ENCODE results near the gene MX1. TPM values are rescaled to one million over a fixed set of nuclear protein-coding genes. Genes with fewer than 3 reads are reported as not detected.

MX1 gene
- total RNA-seq, 1 donor from 2014 or later: 420 TPM

DNA sequence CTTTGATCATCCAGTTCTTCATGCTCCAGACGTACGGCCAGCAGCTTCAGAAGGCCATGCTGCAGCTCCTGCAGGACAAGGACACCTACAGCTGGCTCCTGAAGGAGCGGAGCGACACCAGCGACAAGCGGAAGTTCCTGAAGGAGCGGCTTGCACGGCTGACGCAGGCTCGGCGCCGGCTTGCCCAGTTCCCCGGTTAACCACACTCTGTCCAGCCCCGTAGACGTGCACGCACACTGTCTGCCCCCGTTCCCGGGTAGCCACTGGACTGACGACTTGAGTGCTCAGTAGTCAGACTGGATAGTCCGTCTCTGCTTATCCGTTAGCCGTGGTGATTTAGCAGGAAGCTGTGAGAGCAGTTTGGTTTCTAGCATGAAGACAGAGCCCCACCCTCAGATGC, 32.5 kb downstream of the MX1 start:
- Mint-ChIP-seq H3K4me3 (ENCODE audit: unreplicated experiment) (no peak overlapping the region), H3K27me3 (ENCODE audit: low read depth, unreplicated experiment) (no peaks in the 10 kb centered on the region), H3K9me3 (ENCODE audit: unreplicated experiment) (peaks cover under 1% of the 10 kb centered on the region), H3K4me1 (ENCODE audit: low read depth, unreplicated experiment) (peaks cover 33% of the 10 kb centered on the region), H3K36me3 (ENCODE audit: low read depth, unreplicated experiment) (peaks cover 27% of the 10 kb centered on the region), H3K27ac (ENCODE audit: unreplicated experiment) (peak overlapping the region; percentile 13)
- no peaks in the 10 kb centered on the region for H3K9me3 ChIP-seq (ENCODE audit: insufficient read depth, low read depth, low read length)
- H3K27ac ChIP-seq (ENCODE audit: low read depth, low read length): no peak overlapping the region
- no peak overlapping the region for H3K4me3 ChIP-seq (ENCODE audit: insufficient read depth, low read depth, low read length)
- H4K20me1 ChIP-seq (ENCODE audit: insufficient read depth, low read length): no peaks in the 10 kb centered on the region
- H3K4me2 ChIP-seq (ENCODE audit: low read length): no peak overlapping the region
- H3K27me3 ChIP-seq (ENCODE audit: insufficient read depth, low read length): no peaks in the 10 kb centered on the region
- H3K9ac ChIP-seq (ENCODE audit: low read length): no peak overlapping the region
- no peak for FAIRE-seq
- no peaks in the 10 kb centered on the region for H3K4me1 ChIP-seq (ENCODE audit: insufficient read depth, low read length)
- no peak for TF ChIP-seq EZH2 (IDR thresholded peaks at IDR 0.05; ENCODE audit: insufficient read depth, low read length)
- TF ChIP-seq, protein P1, sequence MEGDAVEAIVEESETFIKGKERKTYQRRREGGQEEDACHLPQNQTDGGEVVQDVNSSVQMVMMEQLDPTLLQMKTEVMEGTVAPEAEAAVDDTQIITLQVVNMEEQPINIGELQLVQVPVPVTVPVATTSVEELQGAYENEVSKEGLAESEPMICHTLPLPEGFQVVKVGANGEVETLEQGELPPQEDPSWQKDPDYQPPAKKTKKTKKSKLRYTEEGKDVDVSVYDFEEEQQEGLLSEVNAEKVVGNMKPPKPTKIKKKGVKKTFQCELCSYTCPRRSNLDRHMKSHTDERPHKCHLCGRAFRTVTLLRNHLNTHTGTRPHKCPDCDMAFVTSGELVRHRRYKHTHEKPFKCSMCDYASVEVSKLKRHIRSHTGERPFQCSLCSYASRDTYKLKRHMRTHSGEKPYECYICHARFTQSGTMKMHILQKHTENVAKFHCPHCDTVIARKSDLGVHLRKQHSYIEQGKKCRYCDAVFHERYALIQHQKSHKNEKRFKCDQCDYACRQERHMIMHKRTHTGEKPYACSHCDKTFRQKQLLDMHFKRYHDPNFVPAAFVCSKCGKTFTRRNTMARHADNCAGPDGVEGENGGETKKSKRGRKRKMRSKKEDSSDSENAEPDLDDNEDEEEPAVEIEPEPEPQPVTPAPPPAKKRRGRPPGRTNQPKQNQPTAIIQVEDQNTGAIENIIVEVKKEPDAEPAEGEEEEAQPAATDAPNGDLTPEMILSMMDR (IDR thresholded peaks at IDR 0.05; ENCODE audit: insufficient read depth, low read depth, low read length): no peak
- H3K79me2 ChIP-seq (ENCODE audit: insufficient read depth, low read length): no peaks in the 10 kb centered on the region
- no peaks in the 10 kb centered on the region for H3K36me3 ChIP-seq (ENCODE audit: insufficient read depth, low read length)
- DNase-seq (ENCODE audit: low read depth): no peak
- no peak overlapping the region for H2AFZ ChIP-seq (ENCODE audit: low read depth, low read length)

- H3K27ac Mint-ChIP-seq (ENCODE audit: unreplicated experiment): peak overlapping the region; percentile 10
- H3K4me3 Mint-ChIP-seq (ENCODE audit: unreplicated experiment): peak overlapping the region; percentile 43
These were observed 34.0 kb downstream of the MX1 start for GRCh38 chr21:41459884-41460534.

More at GRCh38 chr21:41459884-41460534, 34.0 kb downstream of the MX1 start:
- H3K36me3 ChIP-seq (ENCODE audit: insufficient read depth, low read length): no peaks in the 10 kb centered on the region
- H3K27me3 Mint-ChIP-seq (ENCODE audit: low read depth, unreplicated experiment): no peaks in the 10 kb centered on the region
- peaks cover 30% of the 10 kb centered on the region for H3K36me3 Mint-ChIP-seq (ENCODE audit: low read depth, unreplicated experiment)
- peaks cover 33% of the 10 kb centered on the region for H3K4me1 Mint-ChIP-seq (ENCODE audit: low read depth, unreplicated experiment)
- no peak overlapping the region for H2AFZ ChIP-seq (ENCODE audit: low read depth, low read length)
- H3K4me1 ChIP-seq (ENCODE audit: insufficient read depth, low read length): no peaks in the 10 kb centered on the region
- no peak for TF ChIP-seq EZH2 (IDR thresholded peaks at IDR 0.05; ENCODE audit: insufficient read depth, low read length)
- TF ChIP-seq, protein P1 (IDR thresholded peaks at IDR 0.05; ENCODE audit: insufficient read depth, low read depth, low read length): no peak
- no peak overlapping the region for H3K4me2 ChIP-seq (ENCODE audit: low read length)
- no peak overlapping the region for H3K27ac ChIP-seq (ENCODE audit: low read depth, low read length)
- no peaks in the 10 kb centered on the region for H3K79me2 ChIP-seq (ENCODE audit: insufficient read depth, low read length)
- FAIRE-seq (no peak), DNase-seq (ENCODE audit: low read depth) (no peak)
- no peaks in the 10 kb centered on the region for H4K20me1 ChIP-seq (ENCODE audit: insufficient read depth, low read length)
- no peak overlapping the region for H3K9ac ChIP-seq (ENCODE audit: low read length)
- no peaks in the 10 kb centered on the region for H3K27me3 ChIP-seq (ENCODE audit: insufficient read depth, low read length)
- H3K9me3 ChIP-seq (ENCODE audit: insufficient read depth, low read depth, low read length): no peaks in the 10 kb centered on the region
- no peak overlapping the region for H3K4me3 ChIP-seq (ENCODE audit: insufficient read depth, low read depth, low read length)
- H3K9me3 Mint-ChIP-seq (ENCODE audit: unreplicated experiment): peaks cover 9% of the 10 kb centered on the region
